ENCODE data around the gene WDR70. TPM values are rescaled to one million over a fixed set of nuclear protein-coding genes. Genes with fewer than 3 reads are reported as not detected.

The WDR70 gene
- total RNA-seq, 2 donors from 2014 or later: 32.7 to 58.5 TPM

- no peak for ATAC-seq
- Mint-ChIP-seq H3K4me1 (ENCODE audit: low read depth in 2 of 2) (no peaks in the 10 kb centered on the region), H3K9me3 (no peaks in the 10 kb centered on the region), H3K36me3 (peaks cover 13% of the 10 kb centered on the region), H3K27me3 (no peaks in the 10 kb centered on the region), H3K27ac (no peak overlapping the region), H3K4me3 (no peak overlapping the region)
- DNase-seq (ENCODE audit: low spot score): no peak
These were observed 351.9 kb downstream of the WDR70 start for GRCh38 chr5:37730896-37731455.

DNA sequence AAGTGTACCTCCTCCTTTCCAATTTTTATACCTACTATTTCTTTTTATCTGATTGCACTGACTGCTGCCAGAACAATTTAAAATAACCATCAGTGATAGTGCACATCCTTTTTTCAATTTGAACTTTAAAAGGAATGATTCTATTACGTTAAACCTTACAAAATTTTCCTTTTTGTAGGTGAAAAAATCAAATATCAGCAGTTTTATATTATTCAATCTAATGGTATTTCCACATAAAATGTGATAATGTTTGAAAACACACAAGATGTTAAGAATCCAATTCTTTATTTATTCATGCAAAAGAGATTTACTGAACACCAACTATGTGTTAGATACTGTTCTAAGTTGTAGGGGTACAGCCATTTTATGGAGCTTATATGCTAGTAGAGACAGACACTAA lies 355.0 kb downstream of the WDR70 start:
- Mint-ChIP-seq H3K9me3 (no peaks in the 10 kb centered on the region), H3K4me3 (no peak overlapping the region), H3K4me1 (ENCODE audit: low read depth in 2 of 2) (peaks cover 9 to 17% of the 10 kb centered on the region in 2 donors), H3K36me3 (no peaks in the 10 kb centered on the region), H3K27ac (no peak overlapping the region), H3K27me3 (no peaks in the 10 kb centered on the region)
- no peak for ATAC-seq
- no peak for DNase-seq (ENCODE audit: low spot score)

DNA sequence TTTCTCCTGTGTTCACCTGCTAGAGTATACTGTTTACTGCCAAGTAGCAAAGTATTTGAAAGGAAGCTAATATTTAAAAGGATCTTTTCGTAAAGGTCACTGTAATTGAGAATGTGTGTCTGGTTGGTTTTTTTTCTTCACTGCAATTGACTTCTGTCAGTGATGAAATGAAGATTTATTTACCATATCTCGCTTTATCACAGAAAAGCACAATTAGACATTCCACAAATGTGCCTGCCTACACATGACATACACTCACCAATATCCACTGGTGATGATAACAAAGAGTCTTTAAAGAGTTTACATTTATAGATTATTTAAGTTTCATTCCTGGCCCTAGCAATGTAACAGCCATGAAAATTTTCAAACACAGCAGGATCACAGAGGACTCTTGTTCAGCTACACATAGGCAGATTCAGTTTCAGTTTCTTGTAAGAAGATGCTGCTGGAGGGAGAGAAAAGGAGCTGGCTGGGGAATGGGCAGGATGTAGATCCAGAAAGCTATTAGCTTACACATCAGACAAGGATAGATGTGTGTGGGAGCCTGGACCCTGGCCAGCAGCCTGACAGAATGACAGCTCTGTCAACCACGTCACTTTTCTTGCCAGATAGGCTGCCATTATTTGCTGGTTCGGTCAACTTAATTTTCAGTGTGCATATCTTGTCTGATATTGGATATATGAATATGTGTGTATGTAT lies 356.7 kb downstream of the WDR70 start:
- H3K4me1 Mint-ChIP-seq (ENCODE audit: low read depth in 2 of 2): peaks cover 9 to 19% of the 10 kb centered on the region in 2 donors
- H3K36me3 Mint-ChIP-seq: no peaks in the 10 kb centered on the region
- no peaks in the 10 kb centered on the region for H3K9me3 Mint-ChIP-seq
- ATAC-seq (no peak), DNase-seq (ENCODE audit: low spot score) (no peak)
- no peak overlapping the region for H3K27ac Mint-ChIP-seq
- H3K4me3 Mint-ChIP-seq: no peak overlapping the region
- no peaks in the 10 kb centered on the region for H3K27me3 Mint-ChIP-seq

- H3K9me3 Mint-ChIP-seq: no peaks in the 10 kb centered on the region
- H3K4me1 Mint-ChIP-seq (ENCODE audit: low read depth in 2 of 2): peaks cover 9 to 19% of the 10 kb centered on the region in 2 donors
- ATAC-seq: no peak
- no peak for DNase-seq (ENCODE audit: low spot score)
- no peak overlapping the region for H3K27ac Mint-ChIP-seq
- H3K36me3 Mint-ChIP-seq: no peaks in the 10 kb centered on the region
- no peaks in the 10 kb centered on the region for H3K27me3 Mint-ChIP-seq
- no peak overlapping the region for H3K4me3 Mint-ChIP-seq
These were observed 357.3 kb downstream of the WDR70 start for GRCh38 chr5:37736397-37736796.

GRCh38 chr5:37737326-37738056 lies 358.4 kb downstream of the WDR70 start:
- Mint-ChIP-seq H3K9me3 (no peaks in the 10 kb centered on the region), H3K27me3 (no peaks in the 10 kb centered on the region), H3K4me1 (ENCODE audit: low read depth in 2 of 2) (peaks cover 11 to 19% of the 10 kb centered on the region in 2 donors), H3K27ac (no peak overlapping the region), H3K36me3 (peaks cover 9% of the 10 kb centered on the region), H3K4me3 (peak overlapping the region; percentile 26)
- DNase-seq (ENCODE audit: low spot score) (no peak), ATAC-seq (no peak)

GRCh38 chr5:37738057-37738691 lies 359.1 kb downstream of the WDR70 start:
- Mint-ChIP-seq H3K36me3 (peaks cover 12% of the 10 kb centered on the region), H3K9me3 (no peaks in the 10 kb centered on the region), H3K27ac (peak overlapping the region in 1 of 2 donors; percentile 18), H3K4me1 (ENCODE audit: low read depth in 2 of 2) (peaks cover 11 to 19% of the 10 kb centered on the region in 2 donors), H3K27me3 (no peaks in the 10 kb centered on the region), H3K4me3 (peak overlapping the region; percentile 26)
- ATAC-seq (peak; percentile 88 to 95), DNase-seq (ENCODE audit: low spot score) (no peak)

DNA sequence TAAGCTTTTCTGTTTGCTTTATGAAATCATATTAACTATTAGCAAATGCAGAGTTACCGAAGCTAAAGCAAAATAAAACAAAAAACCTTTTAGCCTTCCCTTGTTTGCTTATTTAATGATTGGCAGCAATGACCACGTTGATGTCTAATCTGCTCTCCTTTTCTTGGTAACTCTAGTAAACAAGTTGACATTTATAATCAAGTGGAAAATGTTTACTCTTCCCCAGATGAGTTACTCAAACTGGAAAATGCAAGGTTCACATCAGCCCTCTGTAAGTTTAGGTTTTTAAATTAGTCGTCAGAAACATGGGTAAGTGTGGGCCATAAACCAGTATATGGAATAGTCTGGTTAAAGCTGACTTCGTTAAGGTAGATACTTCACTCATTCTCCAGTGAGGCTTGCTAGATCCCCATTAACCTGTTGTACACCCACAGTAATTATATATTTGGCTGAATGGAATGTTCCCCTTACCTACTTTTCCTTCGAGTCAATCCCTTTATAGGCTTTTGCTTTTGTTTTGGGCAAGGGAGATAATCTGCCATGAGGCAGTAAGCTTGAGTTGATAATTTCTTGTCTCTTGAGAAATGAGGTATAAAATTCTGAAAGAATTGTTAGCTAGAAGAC lies 359.9 kb downstream of the WDR70 start:
- Mint-ChIP-seq H3K4me3 (no peak overlapping the region), H3K36me3 (peaks cover 16% of the 10 kb centered on the region), H3K27me3 (no peaks in the 10 kb centered on the region), H3K4me1 (ENCODE audit: low read depth in 2 of 2) (peaks cover 11 to 19% of the 10 kb centered on the region in 2 donors), H3K9me3 (no peaks in the 10 kb centered on the region), H3K27ac (no peak overlapping the region)
- DNase-seq (ENCODE audit: low spot score): no peak
- ATAC-seq: no peak

DNA sequence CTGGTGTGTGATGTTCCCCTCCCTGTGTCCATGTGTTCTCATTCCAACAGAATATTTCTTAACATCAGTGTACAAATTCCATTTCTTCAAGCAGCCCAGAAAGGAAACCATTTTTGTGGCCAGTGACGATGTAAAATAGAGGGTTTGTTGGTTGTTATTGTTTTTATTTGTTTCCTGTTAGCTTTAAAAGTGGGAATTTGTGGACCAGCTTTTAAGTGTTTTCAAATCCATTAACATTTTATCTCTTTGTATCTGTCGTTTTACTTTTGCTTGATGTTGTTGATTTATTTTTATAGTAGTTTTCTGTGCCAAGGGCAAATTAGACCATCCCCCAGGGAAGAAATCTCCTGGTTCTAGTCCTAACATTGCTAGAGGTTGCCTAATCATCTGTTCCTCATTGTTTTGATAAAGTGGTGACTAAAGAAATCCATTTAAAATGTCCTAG lies 360.7 kb downstream of the WDR70 start:
- no peak overlapping the region for H3K27ac Mint-ChIP-seq
- peaks cover 11 to 19% of the 10 kb centered on the region in 2 donors for H3K4me1 Mint-ChIP-seq (ENCODE audit: low read depth in 2 of 2)
- peaks cover 23% of the 10 kb centered on the region for H3K36me3 Mint-ChIP-seq
- no peak overlapping the region for H3K4me3 Mint-ChIP-seq
- H3K9me3 Mint-ChIP-seq: peaks cover 4% of the 10 kb centered on the region
- DNase-seq (ENCODE audit: low spot score) (no peak), ATAC-seq (no peak)
- H3K27me3 Mint-ChIP-seq: no peaks in the 10 kb centered on the region

GRCh38 chr5:37740331-37741066 lies 361.4 kb downstream of the WDR70 start:
- Mint-ChIP-seq H3K27me3 (no peaks in the 10 kb centered on the region), H3K9me3 (peaks cover 4% of the 10 kb centered on the region), H3K4me3 (no peak overlapping the region), H3K36me3 (peaks cover 23% of the 10 kb centered on the region), H3K4me1 (ENCODE audit: low read depth in 2 of 2) (peaks cover 11 to 19% of the 10 kb centered on the region in 2 donors), H3K27ac (no peak overlapping the region)
- ATAC-seq (no peak), DNase-seq (ENCODE audit: low spot score) (no peak)

GRCh38 chr5:37742111-37742510 lies 363.0 kb downstream of the WDR70 start:
- Mint-ChIP-seq H3K27me3 (no peaks in the 10 kb centered on the region), H3K36me3 (peaks cover 34% of the 10 kb centered on the region), H3K4me3 (no peak overlapping the region), H3K4me1 (ENCODE audit: low read depth in 2 of 2) (peaks cover 11 to 19% of the 10 kb centered on the region in 2 donors), H3K9me3 (peaks cover 8% of the 10 kb centered on the region), H3K27ac (no peak overlapping the region)
- no peak for ATAC-seq
- no peak for DNase-seq (ENCODE audit: low spot score)

DNA sequence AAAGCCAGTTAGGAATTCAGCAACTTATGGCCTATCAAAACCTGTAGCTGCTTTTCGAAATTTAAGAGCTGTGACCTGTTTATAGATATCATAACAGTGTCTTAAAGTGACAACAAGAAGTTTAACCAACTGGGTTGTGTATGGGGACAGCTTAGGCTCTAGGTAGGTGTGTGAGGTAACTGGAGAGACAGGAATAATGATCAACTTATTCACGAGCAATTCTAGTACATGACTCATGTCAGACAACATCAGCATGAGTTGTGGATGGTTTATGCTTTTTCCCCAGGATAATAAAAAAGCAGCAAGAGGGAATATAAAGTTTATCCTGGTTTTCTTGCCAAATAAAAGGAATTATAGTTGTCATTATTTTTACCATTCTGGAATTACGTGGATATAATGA lies 372.1 kb downstream of the WDR70 start:
- DNase-seq (ENCODE audit: low spot score) (no peak), ATAC-seq (no peak)
- no peak overlapping the region for H3K4me3 Mint-ChIP-seq
- H3K27me3 Mint-ChIP-seq: no peaks in the 10 kb centered on the region
- H3K9me3 Mint-ChIP-seq: peaks cover 1% of the 10 kb centered on the region
- no peak overlapping the region for H3K27ac Mint-ChIP-seq
- H3K4me1 Mint-ChIP-seq (ENCODE audit: low read depth in 2 of 2): no peaks in the 10 kb centered on the region
- peaks cover 17% of the 10 kb centered on the region for H3K36me3 Mint-ChIP-seq

DNA sequence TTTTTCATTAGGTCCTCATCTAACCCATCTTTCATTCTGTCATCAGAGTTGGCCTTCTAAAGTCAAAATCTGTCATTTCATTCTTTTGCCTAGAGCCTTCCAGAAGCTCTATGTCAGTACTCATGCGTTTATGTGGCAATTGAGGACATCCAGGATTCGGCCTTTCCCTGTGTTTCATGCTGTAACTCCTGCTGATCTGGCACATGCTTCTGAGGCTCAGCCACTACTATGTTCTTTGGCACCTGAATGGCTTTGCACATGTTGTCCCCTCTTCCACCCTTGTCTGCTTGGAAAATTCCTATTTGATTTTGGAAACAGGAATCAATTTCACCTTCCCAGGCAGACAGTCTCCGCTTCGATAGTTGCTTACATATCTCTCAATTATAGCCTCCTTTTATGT lies 375.9 kb downstream of the WDR70 start:
- Mint-ChIP-seq H3K27ac (no peak overlapping the region), H3K36me3 (peaks cover 16% of the 10 kb centered on the region), H3K27me3 (no peaks in the 10 kb centered on the region), H3K4me3 (no peak overlapping the region), H3K9me3 (no peaks in the 10 kb centered on the region), H3K4me1 (ENCODE audit: low read depth in 2 of 2) (no peaks in the 10 kb centered on the region)
- ATAC-seq: no peak
- no peak for DNase-seq (ENCODE audit: low spot score)

DNA sequence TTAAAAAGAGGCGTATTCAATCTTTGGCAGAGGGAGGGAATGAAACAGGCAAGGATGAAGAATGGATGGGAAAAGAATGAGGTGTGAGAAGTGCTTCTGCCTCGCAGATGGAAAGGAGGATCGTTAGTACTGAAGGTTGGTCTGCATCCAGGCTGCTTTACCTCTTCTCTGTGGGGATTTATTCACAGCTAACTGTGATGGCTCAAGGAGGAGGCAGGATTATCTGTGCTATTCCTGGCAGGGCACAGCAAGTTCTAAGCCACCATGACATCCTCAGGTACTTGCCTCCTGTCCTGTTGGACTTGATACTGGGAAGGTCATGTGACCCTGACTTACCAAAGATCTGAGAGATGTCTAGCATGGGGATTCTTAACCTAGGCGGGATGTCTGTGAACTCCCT lies 376.5 kb downstream of the WDR70 start:
- no peaks in the 10 kb centered on the region for H3K4me1 Mint-ChIP-seq (ENCODE audit: low read depth in 2 of 2)
- H3K27me3 Mint-ChIP-seq: no peaks in the 10 kb centered on the region
- no peak overlapping the region for H3K4me3 Mint-ChIP-seq
- no peak overlapping the region for H3K27ac Mint-ChIP-seq
- peaks cover 16% of the 10 kb centered on the region for H3K36me3 Mint-ChIP-seq
- no peaks in the 10 kb centered on the region for H3K9me3 Mint-ChIP-seq
- ATAC-seq: no peak
- no peak for DNase-seq (ENCODE audit: low spot score)

Data from natural killer cell treated with Interleukin-12 subunit alpha and Interleukin-12 subunit beta and Interleukin-15 and Interleukin-18, amount 100 ng/mL, for 72 hours (primary cell).